ENCODE results near the gene GHDC.
"Not testable (repeated sequence)": the region's sequence is repeated elsewhere in the genome, so short reads cannot be mapped to it uniquely, and the experiment has no call there.

The GHDC gene

DNA sequence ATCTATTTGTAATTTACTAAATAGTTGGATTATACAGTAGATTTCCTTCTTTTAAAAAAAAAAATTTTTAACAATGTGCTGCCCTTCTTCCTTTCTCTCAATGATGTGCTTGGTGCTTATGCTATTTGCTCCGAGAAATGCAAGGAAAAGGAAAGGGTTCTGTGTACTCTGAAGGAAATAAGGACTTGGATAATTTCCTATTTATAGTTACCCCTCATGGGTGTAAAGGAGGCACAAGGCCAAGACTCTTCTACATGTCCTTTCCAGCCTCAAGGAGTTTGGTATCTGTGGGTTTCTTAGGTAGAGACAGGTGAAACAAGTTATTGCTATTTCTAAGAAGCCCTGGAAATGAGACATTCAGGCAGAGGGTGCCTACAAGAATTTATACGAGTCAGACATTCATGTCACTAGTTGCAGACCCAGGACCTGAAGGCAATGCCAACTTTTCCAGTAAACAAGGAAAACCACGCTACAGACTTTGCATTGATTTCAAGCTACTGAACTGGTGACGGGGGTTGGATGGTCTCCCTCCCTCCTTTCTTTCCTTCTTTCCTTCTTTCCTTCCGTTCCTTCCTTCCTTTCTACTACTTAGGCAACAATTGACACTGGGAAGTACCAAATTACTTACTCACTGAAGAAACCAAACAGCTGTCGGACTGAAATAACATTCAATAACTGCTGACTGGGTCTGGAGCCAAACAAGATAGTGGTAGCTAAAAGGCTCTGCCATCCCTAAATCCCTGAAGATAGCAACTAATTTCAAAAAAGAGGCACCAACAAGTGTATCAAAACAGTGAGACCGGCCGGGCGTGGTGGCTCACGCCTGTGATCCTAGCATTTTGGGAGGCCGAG, 33.8 kb upstream of the GHDC start:
- Histone ChIP-seq H3K27ac (ENCODE audit: insufficient read depth, low read depth, low read length, poor library complexity, severe bottlenecking) (no peak overlapping the region), H3K9me3 (ENCODE audit: control insufficient read depth, low read length) (no peaks in the 10 kb centered on the region), H3K4me1 (ENCODE audit: control insufficient read depth, insufficient read depth, low read length) (no peaks in the 10 kb centered on the region), H3K4me3 (ENCODE audit: insufficient read depth, low read depth, low read length) (no peak overlapping the region), H3K36me3 (ENCODE audit: control insufficient read depth, insufficient read depth, low read length) (peaks cover 12% of the 10 kb centered on the region), H3K27me3 (ENCODE audit: control insufficient read depth, insufficient read depth, low read length, poor library complexity, severe bottlenecking) (no peaks in the 10 kb centered on the region)
- 93 to 95% methylated on average over 11 of the region's 11 CpGs for WGBS, 2 experiments

DNA sequence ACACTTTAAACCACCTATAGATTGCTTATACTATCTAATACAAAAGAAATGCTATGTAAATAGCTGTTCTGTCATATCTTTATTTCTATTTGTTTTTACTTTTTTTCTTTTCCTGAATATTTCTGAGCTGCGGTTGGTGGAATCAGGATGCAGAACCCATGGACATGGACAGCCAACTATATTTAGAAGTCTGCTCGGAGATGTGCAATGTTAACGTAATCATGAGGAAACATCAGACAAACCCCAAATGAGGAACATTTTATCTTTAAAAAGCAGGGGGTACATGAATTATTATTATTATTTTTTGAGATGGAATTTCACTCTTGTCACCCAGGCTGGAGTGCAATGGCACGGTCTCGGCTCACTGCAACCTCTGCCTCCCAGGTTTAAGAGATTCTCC, 31.4 kb upstream of the GHDC start:
- H3K27me3 ChIP-seq (ENCODE audit: control insufficient read depth, insufficient read depth, low read length, poor library complexity, severe bottlenecking), result no peaks in the 10 kb centered on the region
- H3K9me3 ChIP-seq (ENCODE audit: control insufficient read depth, low read length), result no peaks in the 10 kb centered on the region
- H3K36me3 ChIP-seq (ENCODE audit: control insufficient read depth, insufficient read depth, low read length), result peaks cover 13% of the 10 kb centered on the region
- no peak overlapping the region for H3K27ac ChIP-seq (ENCODE audit: insufficient read depth, low read depth, low read length, poor library complexity, severe bottlenecking)
- no peaks in the 10 kb centered on the region for H3K4me1 ChIP-seq (ENCODE audit: control insufficient read depth, insufficient read depth, low read length)
- no peak overlapping the region for H3K4me3 ChIP-seq (ENCODE audit: insufficient read depth, low read depth, low read length)
- WGBS, 2 experiments, result 99% methylated on average over 5 of the region's 5 CpGs

DNA sequence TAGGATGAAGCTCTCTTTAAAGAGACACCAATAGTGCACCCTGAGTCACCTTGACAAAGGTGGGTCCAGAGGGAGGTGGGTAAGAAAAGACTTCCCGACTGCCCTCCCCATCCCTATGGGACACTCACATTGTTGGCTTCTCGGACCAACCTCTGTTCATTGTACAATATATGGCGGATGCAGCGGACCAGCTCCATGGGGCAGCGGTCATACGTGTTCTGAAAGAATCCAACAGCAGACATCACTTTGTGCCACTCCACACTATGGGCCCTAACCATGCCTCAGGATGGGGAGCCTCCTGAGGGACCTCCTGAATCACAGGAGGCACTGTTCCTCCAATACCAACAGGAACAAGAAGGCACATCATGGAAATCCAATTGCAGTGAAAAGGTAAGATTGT, 30.4 kb upstream of the GHDC start:
- WGBS, 2 experiments, result 96 to 98% methylated on average over 6 of the region's 6 CpGs

DNA sequence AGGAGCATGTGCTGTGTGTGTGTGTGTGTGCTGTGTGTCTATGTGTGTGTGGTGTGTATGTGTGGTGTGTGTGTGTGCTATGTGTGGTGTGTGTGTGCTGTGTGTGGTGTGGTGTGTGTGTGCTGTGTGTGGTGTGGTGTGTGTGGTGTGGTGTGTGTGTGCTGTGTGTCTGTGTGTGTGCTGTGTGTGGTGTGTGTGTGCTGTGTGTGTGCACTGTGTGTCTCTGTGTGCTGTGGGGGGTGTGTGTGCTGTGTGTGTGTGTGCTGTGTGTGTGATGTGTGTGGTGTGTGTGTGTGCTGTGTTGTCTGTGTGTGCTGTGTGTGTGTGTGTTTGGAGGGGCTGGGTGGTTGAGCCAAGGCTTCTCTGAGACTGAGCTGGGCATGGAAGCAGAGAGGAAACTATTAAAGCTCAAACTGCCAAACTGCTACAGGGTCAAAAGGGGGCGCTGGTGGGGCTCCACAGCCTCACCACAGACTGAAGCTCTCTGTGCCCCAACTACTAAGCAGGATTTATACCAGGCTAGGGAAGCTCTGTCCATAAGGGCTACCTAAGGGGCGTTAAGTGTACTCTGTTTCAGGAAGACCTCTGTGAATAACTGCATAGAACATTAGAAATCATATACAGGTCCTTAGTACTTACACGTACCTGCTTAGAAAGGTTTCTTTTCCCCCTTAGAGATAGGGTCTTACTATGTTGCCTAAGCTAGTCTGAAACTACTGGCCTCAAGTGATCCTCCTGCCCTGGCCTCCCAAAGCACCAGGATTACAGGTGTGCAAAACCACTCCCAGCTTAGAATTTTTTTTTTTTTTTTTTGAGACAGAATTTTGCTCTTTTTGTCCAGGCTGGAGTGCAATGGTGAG, 27.8 kb upstream of the GHDC start:
- Histone ChIP-seq H3K4me1 (ENCODE audit: control insufficient read depth, insufficient read depth, low read length) (no peaks in the 10 kb centered on the region), H3K9me3 (ENCODE audit: control insufficient read depth, low read length) (no peaks in the 10 kb centered on the region), H3K4me3 (ENCODE audit: insufficient read depth, low read depth, low read length) (no peak overlapping the region), H3K27me3 (ENCODE audit: control insufficient read depth, insufficient read depth, low read length, poor library complexity, severe bottlenecking) (no peaks in the 10 kb centered on the region), H3K36me3 (ENCODE audit: control insufficient read depth, insufficient read depth, low read length) (peaks cover 19% of the 10 kb centered on the region), H3K27ac (ENCODE audit: insufficient read depth, low read depth, low read length, poor library complexity, severe bottlenecking) (no peak overlapping the region)
- 57 to 61% methylated on average over 3 of the region's 3 CpGs for WGBS, 2 experiments

More for the DNA sequence above, 30.4 kb upstream of the GHDC start:
- Histone ChIP-seq H3K27me3 (ENCODE audit: control insufficient read depth, insufficient read depth, low read length, poor library complexity, severe bottlenecking) (no peaks in the 10 kb centered on the region), H3K27ac (ENCODE audit: insufficient read depth, low read depth, low read length, poor library complexity, severe bottlenecking) (no peak overlapping the region), H3K36me3 (ENCODE audit: control insufficient read depth, insufficient read depth, low read length) (peaks cover 13% of the 10 kb centered on the region), H3K4me3 (ENCODE audit: insufficient read depth, low read depth, low read length) (no peak overlapping the region), H3K9me3 (ENCODE audit: control insufficient read depth, low read length) (no peaks in the 10 kb centered on the region), H3K4me1 (ENCODE audit: control insufficient read depth, insufficient read depth, low read length) (no peaks in the 10 kb centered on the region)

DNA sequence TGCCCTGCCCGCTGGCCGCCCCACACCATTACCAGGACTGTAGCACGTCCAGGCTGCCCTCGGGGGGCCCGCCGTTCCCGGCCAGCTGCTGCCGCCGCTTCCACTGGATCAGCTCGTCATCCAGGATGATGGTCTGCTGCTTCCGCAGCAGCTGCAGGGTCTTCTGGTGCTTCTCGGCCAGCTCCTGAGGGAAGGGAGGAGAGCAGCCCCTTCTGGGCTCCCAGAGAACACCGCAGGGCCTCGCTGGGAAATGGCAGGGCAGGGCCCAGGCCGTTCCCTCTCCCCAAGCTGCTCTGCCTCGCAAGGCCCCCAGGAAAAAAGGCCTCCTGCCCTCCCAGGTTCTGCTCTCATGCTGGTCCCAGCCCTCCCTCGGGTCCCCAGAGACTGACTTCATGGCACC, 25.0 kb upstream of the GHDC start:
- H3K4me3 ChIP-seq (ENCODE audit: insufficient read depth, low read depth, low read length); H3K4me1 ChIP-seq (ENCODE audit: control insufficient read depth, insufficient read depth, low read length); H3K9me3 ChIP-seq (ENCODE audit: control insufficient read depth, low read length); H3K27ac ChIP-seq (ENCODE audit: insufficient read depth, low read depth, low read length, poor library complexity, severe bottlenecking); H3K27me3 ChIP-seq (ENCODE audit: control insufficient read depth, insufficient read depth, low read length, poor library complexity, severe bottlenecking): not testable (repeated sequence)
- WGBS, 2 experiments, result no CpG with 5 or more reads among the region's 17 CpGs
- peaks cover 30% of the 10 kb centered on the region for H3K36me3 ChIP-seq (ENCODE audit: control insufficient read depth, insufficient read depth, low read length)

DNA sequence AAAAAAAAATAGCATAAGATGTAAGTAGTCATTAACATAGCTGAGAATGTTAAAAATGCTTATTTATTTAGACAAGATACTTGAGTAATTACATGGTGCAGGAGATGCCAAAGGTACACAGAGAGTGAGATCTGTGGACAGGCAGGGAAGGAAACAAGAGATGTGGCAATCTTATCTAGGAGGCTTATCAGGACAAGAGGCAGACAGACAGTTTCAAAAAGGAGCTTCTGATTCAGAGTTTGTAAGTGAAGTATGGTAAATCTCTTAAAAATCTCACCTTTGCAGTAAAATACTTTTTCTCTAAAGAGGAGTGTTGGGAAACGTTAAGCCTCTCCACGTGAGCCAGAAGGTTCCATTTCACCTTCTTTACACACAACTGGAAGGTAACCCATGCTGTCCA, 19.9 kb upstream of the GHDC start:
- Histone ChIP-seq H3K4me1 (ENCODE audit: control insufficient read depth, insufficient read depth, low read length) (no peaks in the 10 kb centered on the region), H3K4me3 (ENCODE audit: insufficient read depth, low read depth, low read length) (no peak overlapping the region), H3K27me3 (ENCODE audit: control insufficient read depth, insufficient read depth, low read length, poor library complexity, severe bottlenecking) (no peaks in the 10 kb centered on the region), H3K36me3 (ENCODE audit: control insufficient read depth, insufficient read depth, low read length) (peaks cover 57% of the 10 kb centered on the region), H3K27ac (ENCODE audit: insufficient read depth, low read depth, low read length, poor library complexity, severe bottlenecking) (no peak overlapping the region), H3K9me3 (ENCODE audit: control insufficient read depth, low read length) (no peaks in the 10 kb centered on the region)
- 96 to 100% methylated on average over 2 of the region's 2 CpGs for WGBS, 2 experiments

DNA sequence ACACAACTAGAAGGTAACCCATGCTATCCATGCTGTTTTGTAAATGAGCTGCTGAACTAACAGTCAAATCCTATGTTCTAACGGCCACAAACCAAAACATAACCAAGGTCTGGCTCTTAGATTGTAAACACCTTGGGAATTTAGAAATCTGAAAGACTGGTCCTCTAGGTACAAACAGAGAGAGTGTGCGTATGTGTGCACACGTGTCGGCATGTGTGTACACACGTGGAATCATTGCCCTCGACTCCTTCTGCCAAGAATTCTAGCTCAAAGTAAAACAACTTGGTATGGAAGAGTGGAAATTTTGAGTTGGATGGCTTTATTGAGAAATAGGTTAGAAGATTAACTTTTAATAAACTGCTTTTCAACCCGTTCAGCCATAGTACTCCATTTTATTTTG, 18.1 kb upstream of the GHDC start:
- peaks cover 56% of the 10 kb centered on the region for H3K36me3 ChIP-seq (ENCODE audit: control insufficient read depth, insufficient read depth, low read length)
- H3K9me3 ChIP-seq (ENCODE audit: control insufficient read depth, low read length), result no peaks in the 10 kb centered on the region
- no peaks in the 10 kb centered on the region for H3K4me1 ChIP-seq (ENCODE audit: control insufficient read depth, insufficient read depth, low read length)
- no peak overlapping the region for H3K27ac ChIP-seq (ENCODE audit: insufficient read depth, low read depth, low read length, poor library complexity, severe bottlenecking)
- H3K4me3 ChIP-seq (ENCODE audit: insufficient read depth, low read depth, low read length), result no peak overlapping the region
- no peaks in the 10 kb centered on the region for H3K27me3 ChIP-seq (ENCODE audit: control insufficient read depth, insufficient read depth, low read length, poor library complexity, severe bottlenecking)
- WGBS, 2 experiments, result 94 to 97% methylated on average over 7 of the region's 7 CpGs

DNA sequence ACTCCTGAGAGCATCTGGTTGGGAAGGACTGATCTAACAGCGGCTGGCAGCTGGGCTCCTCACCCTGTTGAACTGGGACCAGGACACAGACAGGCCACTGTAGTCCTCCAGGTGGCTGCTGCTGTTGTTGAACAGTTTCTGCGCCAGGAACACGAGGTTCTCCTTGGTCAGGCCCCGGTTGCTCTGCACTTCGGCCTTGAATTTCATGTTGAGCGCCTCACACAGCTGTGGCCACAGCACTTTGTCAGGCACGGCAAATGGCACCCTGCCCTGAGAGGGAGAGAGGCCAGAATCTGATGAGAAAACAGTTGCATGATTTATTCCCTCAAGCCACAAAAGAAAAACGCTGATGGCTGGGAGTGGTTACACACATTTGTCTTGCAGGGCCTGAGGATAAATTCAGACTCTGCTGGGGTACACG, 17.6 kb upstream of the GHDC start:
- H3K27ac ChIP-seq (ENCODE audit: insufficient read depth, low read depth, low read length, poor library complexity, severe bottlenecking); H3K27me3 ChIP-seq (ENCODE audit: control insufficient read depth, insufficient read depth, low read length, poor library complexity, severe bottlenecking); H3K4me1 ChIP-seq (ENCODE audit: control insufficient read depth, insufficient read depth, low read length); H3K4me3 ChIP-seq (ENCODE audit: insufficient read depth, low read depth, low read length); H3K9me3 ChIP-seq (ENCODE audit: control insufficient read depth, low read length): not testable (repeated sequence)
- WGBS, 2 experiments, result 94 to 95% methylated on average over 6 to 9 of the region's 9 CpGs
- H3K36me3 ChIP-seq (ENCODE audit: control insufficient read depth, insufficient read depth, low read length), result peaks cover 59% of the 10 kb centered on the region

DNA sequence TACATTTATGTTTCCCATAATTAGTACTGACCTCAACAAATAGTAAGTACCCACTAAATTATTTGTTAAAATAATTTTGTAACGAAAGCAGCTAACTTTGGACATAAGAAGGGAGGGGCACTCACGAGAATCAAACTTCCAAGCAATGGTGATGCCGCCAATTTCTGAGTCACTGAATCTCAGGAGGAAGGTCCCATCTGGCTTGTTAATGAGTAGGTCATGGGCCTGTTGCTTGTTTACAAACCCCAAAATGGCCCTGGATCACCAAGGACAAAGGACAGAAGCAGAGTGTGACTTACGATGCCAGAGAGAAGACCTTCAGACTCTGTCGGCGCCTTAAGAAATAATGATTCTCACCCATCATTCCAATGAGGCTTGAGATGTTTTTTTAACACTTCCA, 15.8 kb upstream of the GHDC start:
- no peaks in the 10 kb centered on the region for H3K4me1 ChIP-seq (ENCODE audit: control insufficient read depth, insufficient read depth, low read length)
- no peak overlapping the region for H3K27ac ChIP-seq (ENCODE audit: insufficient read depth, low read depth, low read length, poor library complexity, severe bottlenecking)
- no peaks in the 10 kb centered on the region for H3K27me3 ChIP-seq (ENCODE audit: control insufficient read depth, insufficient read depth, low read length, poor library complexity, severe bottlenecking)
- WGBS, 2 experiments, result 96 to 98% methylated on average over 6 of the region's 6 CpGs
- H3K36me3 ChIP-seq (ENCODE audit: control insufficient read depth, insufficient read depth, low read length), result peaks cover 71% of the 10 kb centered on the region
- no peak overlapping the region for H3K4me3 ChIP-seq (ENCODE audit: insufficient read depth, low read depth, low read length)
- H3K9me3 ChIP-seq (ENCODE audit: control insufficient read depth, low read length), result no peaks in the 10 kb centered on the region

DNA sequence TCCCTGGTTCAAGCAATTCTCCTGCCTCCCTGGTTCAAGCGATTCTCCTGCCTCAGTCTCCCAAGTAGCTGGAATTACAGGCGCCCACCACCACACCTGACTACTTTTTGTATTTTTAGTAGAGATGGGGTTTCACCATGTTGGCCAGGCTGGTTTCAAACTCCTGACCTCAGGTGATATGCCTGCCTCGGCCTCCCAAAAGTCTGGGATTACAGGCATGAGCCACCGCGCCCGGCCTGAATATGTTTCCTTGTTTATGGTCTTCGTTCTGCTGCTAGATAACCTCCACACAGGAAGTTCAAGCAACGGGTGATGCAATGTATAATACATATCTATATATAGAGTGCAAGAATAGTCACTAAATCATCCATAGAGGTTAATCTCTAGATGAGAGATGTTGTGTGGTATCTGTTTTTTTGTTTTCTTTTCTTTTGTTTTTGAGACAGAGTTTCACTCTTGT, 11.9 kb upstream of the GHDC start:
- not testable (repeated sequence) for H3K4me3 ChIP-seq (ENCODE audit: insufficient read depth, low read depth, low read length); H3K27me3 ChIP-seq (ENCODE audit: control insufficient read depth, insufficient read depth, low read length, poor library complexity, severe bottlenecking); H3K27ac ChIP-seq (ENCODE audit: insufficient read depth, low read depth, low read length, poor library complexity, severe bottlenecking); H3K9me3 ChIP-seq (ENCODE audit: control insufficient read depth, low read length); H3K4me1 ChIP-seq (ENCODE audit: control insufficient read depth, insufficient read depth, low read length)
- peaks cover 60% of the 10 kb centered on the region for H3K36me3 ChIP-seq (ENCODE audit: control insufficient read depth, insufficient read depth, low read length)
- 90 to 97% methylated on average over 6 to 8 of the region's 8 CpGs for WGBS, 2 experiments

Data from ectodermal cell (in vitro differentiated cells).